Endothelial cell of umbilical vein (primary cell): ENCODE results near the gene NEMP2.

Source experiments
- CTCF ChIP-seq, 2 donors: IDR thresholded peaks; 1 replicate in 1 of 2; 2 replicates in 1 of 2; pipeline ENCODE4 v1.5.1; 2011; ENCODE audit warnings: low read length in 2 of 2, mild to moderate bottlenecking in 2 of 2, moderate library complexity in 2 of 2, control low read depth in 1 of 2, inconsistent platforms in 1 of 2, low read depth in 1 of 2; ENCODE audit not compliant: insufficient read depth in 1 of 2; ENCODE audit errors: extremely low read depth in 1 of 2
- EZH2 ChIP-seq: IDR thresholded peaks from 2 replicates; pipeline ENCODE4 v1.6.1; 2012; ENCODE audit warnings: borderline replicate concordance, low read depth, mild to moderate bottlenecking, moderate library complexity, low read length, inconsistent platforms; ENCODE audit not compliant: severe bottlenecking
- FOS ChIP-seq: IDR thresholded peaks from 2 replicates; pipeline ENCODE4 v1.6.1; 2011; ENCODE audit warnings: mild to moderate bottlenecking, low read length, moderate library complexity, borderline replicate concordance; ENCODE audit not compliant: insufficient read depth
- GATA2 ChIP-seq: IDR thresholded peaks from 2 replicates; pipeline ENCODE4 v1.7.0; 2011; ENCODE audit warnings: low read depth, mild to moderate bottlenecking, moderate library complexity, mixed read lengths, low read length; ENCODE audit not compliant: insufficient read length, insufficient read depth
- JUN ChIP-seq: IDR thresholded peaks from 2 replicates; pipeline ENCODE4 v1.6.1; 2011; ENCODE audit warnings: borderline replicate concordance, low read depth; ENCODE audit not compliant: insufficient read length, insufficient read depth
- MYC ChIP-seq: IDR thresholded peaks from one replicate; pipeline ENCODE4 v1.6.1; 2011; ENCODE audit warnings: mild to moderate bottlenecking, low read depth, low read length
- POLR2A ChIP-seq: IDR thresholded peaks from 2 replicates; pipeline ENCODE4 v1.6.1; 2012; ENCODE audit warnings: low read depth, mild to moderate bottlenecking, control low read depth, low read length
- POLR2AphosphoS5 ChIP-seq: IDR thresholded peaks from 2 replicates; pipeline ENCODE4 v1.6.1; 2012; ENCODE audit warnings: low read depth, mild to moderate bottlenecking, control low read depth, low read length, moderate library complexity; ENCODE audit not compliant: insufficient read depth
- TF ChIP-seq, protein P1 (sequence below): IDR thresholded peaks from 2 replicates; pipeline ENCODE4 v1.6.1; 2011; ENCODE audit not compliant: insufficient read depth, insufficient read length

- no peak for TF ChIP-seq POLR2A
- no peak for TF ChIP-seq CTCF (IDR thresholded peaks at IDR 0.05; ENCODE audit: extremely low read depth in 1 of 2, insufficient read depth in 1 of 2, low read depth in 1 of 2, low read length in 2 of 2)
- TF ChIP-seq POLR2AphosphoS5, result no peak
- TF ChIP-seq EZH2, result no peak
- TF ChIP-seq MYC, result no peak
- TF ChIP-seq, protein P1, sequence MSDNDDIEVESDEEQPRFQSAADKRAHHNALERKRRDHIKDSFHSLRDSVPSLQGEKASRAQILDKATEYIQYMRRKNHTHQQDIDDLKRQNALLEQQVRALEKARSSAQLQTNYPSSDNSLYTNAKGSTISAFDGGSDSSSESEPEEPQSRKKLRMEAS, result no peak
- no peak for TF ChIP-seq JUN
- no peak for TF ChIP-seq GATA2
- TF ChIP-seq FOS, result no peak
Observed at GRCh38 chr2:190562121-190562520, 27.6 kb upstream of the NEMP2 start.
